IPS DF 19.7 (cell line): ENCODE results near the gene SCAF4.
"Not testable (repeated sequence)": the region's sequence is repeated elsewhere in the genome, so short reads cannot be mapped to it uniquely, and the experiment has no call there.

Source experiments
- DNase-seq: peaks from one replicate; pipeline ENCODE4 v3.0.0-alpha.2; 2013; ENCODE audit warnings: low read depth, low spot score

SCAF4 gene

GRCh38 chr21:31731857-31732596 lies at the start of gene SCAF4:
Gene SCAF4 (minus strand): TSS chr21:31732118. CDS start chr21:31731692, 426 bp downstream.
- DNase-seq = no peak

- no peak for DNase-seq
Observed at GRCh38 chr21:31780944-31781343, 49.0 kb upstream of the SCAF4 start.

DNA sequence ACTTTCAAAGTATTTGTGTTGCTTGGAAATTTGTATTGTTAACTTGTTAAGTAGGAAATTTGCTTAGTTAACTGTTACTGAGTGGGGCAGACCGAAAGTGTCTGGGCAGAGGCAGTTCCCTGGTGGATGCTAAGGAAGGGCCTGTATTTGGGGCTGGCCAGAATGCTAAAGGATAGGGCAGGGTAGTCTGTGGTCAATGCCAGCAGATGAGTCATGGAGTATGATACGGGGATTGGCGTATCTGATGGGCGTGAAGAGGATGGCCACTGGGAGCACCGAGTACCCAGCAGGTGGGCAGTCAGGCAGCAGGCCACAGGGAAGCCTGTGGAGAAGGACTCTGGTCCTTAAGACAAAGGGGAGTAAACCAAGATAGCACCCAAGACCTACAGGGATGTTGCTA lies 46.6 kb upstream of the SCAF4 start:
- no peak for DNase-seq

- DNase-seq = no peak
Observed at GRCh38 chr21:31777857-31778256, 45.9 kb upstream of the SCAF4 start.

DNA sequence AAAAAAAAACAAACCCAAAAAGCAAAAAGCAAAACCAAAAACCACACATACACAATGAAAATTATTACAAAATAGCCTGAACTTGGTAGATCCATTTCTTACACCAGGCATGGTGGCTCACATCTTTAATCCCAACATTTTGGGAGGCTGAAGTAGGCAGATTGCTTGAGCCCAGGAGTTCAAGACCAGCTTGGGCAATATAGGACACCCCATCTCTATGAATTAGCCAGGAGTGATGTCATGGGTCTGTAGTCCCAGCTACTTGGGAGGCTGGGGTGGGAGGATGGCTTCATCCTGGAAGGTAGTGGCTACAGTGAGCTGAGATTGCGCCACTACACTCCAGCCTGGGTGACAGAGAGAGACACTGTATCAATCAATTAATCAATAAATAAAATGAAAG lies 42.1 kb upstream of the SCAF4 start:
- no peak for DNase-seq

DNA sequence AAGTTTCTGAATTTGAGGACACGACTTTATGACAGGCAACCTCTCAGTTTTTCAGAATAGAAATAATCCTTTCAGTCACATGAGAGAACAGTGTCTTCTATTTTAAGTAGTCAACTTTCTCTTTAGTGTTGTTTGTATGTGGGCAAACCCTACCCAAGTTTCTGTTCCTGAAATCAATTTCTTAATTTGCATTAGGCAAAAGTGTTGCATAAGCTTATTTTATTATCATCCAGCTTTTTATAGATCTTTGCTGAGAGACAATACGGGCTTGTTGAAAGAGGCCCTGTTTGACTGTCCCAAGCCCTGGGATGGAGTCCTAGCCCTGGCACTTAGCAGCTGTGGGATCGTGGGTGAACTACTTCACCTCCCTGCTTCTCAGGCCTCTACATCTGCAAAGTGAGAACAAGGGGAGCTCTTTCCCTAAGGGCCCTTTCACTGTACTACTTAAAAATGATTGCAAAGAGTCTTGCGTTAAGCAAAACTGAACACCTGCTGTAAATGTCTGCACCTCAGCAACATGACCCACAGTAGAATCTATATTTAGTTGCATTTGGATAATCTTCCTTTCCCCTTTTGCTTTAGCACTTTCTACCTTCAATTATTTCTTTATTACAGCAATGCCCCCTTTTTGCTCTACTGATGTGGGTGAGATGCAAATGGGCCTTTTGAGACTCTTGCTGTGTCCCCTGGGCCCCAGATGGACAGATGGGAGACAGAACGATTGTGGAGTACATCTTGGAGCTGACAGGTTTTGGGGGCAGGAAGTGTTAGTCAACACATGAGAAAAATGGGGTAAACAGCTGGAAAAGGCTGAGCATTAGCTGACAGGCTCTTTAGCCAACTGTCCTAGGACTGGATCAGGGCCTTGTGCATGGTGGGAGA lies 41.0 kb upstream of the SCAF4 start:
- no peak for DNase-seq

DNA sequence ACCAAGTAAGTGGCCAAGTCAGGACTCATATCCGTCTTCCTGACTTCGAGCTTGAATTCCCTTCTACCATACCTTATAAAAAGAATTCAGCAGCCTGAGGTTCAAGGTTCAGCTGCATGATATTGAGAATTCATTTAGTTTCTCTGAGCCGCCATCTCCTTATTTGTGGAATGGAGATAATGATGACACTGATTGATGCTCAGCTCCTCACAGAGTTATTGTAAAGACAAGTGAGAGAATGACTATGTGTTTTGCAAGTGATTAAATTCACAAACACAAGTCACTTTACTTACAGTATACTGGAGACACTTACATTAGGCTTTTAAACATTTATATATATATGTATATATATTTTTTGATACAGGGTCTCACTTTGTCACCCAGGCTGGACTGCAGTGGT lies 39.8 kb upstream of the SCAF4 start:
- no peak for DNase-seq

- DNase-seq = no peak
Observed at GRCh38 chr21:31768710-31769109, 36.8 kb upstream of the SCAF4 start.

DNA sequence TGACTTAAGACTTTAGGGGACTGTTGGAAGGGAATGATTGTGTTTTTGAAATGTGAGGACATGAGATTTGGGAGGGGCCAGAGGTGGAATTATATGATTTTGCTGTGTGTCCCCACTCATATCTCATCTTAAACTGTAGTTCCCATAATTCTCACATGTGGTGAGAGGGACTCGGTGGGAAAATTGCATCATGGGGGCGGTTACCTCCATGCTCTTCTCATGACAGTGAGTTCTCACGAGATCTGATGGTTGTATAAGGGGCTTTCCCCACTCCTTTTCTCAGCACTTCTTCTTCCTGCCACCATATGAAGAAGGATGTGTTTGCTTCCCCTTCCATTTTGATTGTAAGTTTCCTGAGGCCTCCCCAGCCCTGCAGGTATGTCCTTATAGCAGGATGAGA lies 35.0 kb upstream of the SCAF4 start:
- DNase-seq = no peak

- DNase-seq = not testable (repeated sequence)
Observed at GRCh38 chr21:31765850-31766249, 33.9 kb upstream of the SCAF4 start.

DNA sequence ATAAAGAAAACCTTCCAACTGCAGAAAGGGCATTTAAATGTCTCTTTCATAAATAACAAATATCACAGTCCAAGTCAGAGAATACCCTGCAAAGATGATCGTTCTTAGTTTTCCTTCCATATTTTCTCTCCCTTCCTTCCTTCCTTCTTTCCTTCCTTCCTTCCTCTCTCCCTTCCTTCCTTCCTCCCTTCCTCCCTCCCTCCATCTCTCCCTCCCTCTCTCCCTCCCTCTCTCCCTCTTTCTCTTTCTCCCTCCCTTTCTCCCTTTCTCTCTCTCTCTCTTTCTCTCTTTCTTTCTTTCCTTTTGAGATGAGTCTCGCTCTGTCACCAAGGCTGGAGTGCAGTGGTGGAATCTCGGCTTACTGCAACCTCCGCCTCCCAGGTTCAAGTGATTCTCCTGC lies 29.0 kb upstream of the SCAF4 start:
- DNase-seq = no peak

GRCh38 chr21:31756787-31757186 lies 24.9 kb upstream of the SCAF4 start:
- no peak for DNase-seq

- no peak for DNase-seq
Observed at GRCh38 chr21:31755027-31755426, 23.1 kb upstream of the SCAF4 start.

DNA sequence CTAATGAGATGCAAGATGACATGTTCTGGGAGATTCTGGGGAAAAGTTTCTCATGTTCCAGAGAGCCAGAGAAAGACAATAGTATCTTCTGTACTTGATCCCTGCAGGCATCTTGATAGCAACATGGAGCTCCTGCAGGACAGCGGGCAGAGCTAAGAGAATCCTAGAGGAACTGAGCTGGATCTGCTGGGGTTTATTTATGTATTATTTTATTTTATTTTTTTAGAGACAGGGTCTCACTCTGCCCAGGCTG lies 22.7 kb upstream of the SCAF4 start:
- no peak for DNase-seq

DNA sequence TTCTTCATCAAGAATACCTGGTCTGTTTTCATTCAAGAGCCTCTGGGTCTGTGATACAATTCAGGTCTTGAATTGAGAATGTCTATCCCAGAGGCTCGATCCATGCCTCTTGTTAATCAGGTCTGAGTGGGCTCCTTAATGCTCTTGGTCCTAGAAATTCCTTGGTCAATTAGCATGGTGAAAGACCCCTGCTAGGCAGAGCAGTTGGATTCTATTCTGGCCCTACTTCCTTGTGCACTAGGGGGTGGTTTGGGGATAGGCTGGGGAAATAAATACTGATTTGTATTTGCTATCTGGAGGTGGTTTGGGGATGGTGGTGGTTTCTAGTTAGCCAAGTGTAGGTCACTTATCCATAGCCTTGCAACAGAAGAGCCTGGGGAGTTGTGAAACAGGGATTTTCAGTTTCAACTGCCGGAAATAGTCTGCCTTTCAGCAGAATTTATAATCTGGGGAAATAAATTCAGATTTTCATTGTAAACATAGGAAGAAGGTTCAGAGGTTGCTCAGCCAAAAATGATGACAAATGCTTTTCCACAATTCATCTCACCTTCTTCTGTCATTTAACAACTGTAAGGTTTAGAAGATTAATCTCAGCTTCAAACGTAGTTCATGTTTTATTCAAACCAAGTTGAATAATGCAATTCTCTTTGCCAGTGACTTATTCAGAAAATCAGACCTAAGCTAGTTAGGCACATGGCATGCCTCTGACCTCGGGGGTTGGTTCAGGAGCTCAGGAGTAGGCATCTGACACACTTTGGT lies 22.2 kb upstream of the SCAF4 start:
- no peak for DNase-seq

GRCh38 chr21:31752967-31753366 lies 21.0 kb upstream of the SCAF4 start:
- DNase-seq = no peak

DNA sequence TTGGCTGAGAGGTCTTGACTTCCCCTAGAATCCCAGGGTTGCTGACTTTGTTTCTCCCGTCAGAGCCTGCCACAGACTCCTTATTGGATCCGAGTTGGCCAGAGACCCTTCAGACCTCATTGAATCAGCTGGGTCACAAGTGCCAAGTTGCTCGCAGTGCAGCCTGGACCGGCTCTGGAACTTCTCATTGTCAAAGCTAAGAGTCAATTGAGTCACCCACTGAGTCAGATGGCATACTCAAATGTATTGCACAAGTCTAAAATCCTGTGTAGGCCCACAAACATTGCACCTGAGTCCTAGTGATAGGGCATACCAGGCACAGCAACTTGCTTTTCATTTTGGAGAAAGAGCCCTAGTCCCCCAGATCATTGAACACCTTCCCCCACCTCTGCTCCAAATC lies 20.4 kb upstream of the SCAF4 start:
- DNase-seq = no peak

- no peak for DNase-seq
Observed at GRCh38 chr21:31750843-31751242, 18.9 kb upstream of the SCAF4 start.

DNA sequence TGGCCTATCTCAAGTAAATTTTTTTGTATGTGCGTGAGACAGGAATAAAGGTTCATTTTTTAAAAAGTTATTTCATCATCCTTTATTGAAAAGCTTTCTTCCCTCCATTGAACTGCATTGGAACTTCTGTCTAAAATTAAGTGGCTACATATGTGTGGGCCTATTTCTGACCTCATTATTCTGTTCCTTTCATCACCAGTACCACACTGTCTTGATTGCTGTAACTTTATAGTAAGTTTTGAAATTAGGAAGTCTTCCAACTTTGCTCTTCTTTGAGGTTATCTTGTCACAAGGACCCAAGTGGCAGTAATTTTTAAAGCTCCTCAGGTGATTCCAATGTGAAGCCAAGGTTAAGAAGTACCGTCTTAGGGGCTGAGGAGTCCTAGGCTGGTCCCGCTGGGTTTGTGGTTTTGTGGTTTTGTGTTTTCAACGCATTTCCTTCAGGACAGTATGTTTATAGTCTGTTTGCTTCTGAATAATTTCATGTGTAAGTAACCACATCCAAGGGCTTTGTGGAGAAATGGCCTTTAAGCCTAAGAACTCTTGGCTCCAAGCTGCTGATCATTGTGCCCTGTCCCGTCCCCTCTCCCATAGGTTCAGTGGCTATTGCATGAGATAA lies 12.4 kb upstream of the SCAF4 start:
- no peak for DNase-seq

DNA sequence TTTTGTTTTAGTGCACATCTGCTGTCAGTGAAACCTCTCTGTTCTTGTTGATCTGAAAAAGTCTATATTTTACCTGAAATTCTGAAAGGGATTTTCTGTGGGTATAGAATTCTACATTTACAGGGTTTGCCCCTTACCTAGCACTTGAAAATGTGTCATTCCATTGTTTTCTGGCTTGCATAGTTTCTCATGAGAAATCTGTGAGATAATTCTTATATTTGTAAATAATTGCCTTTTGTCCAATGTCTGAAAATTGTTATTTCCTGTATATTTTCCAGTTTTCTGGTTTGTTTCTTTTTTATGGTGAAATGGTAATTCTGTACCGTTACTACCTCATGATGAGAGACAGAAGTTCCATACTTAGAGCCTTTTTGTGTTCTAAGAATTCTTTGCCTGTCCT lies 11.8 kb upstream of the SCAF4 start:
- DNase-seq = no peak

GRCh38 chr21:31741116-31741515 lies 9.2 kb upstream of the SCAF4 start:
- DNase-seq = no peak
